ENCODE measurements around the gene NLRC4.

The NLRC4 gene

DNA sequence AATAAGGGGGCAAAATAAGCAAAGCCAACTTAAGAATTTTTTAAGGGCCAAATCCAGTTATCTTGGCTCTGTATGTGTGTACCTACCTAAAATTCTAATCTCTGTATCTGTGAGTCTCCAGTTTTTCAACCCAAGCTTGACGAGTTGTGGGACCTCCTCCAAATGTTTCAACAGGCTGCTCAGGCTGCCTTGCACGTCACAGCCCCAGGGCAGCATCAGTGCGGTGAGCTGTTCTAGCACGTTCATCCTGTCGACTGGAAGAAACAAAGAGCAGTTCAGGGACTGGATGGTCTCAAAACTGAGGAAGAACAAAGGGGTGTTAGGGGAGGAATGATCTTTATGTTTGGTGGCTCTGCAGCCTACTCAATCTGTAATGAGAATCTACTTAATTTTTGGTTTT is 29.4 kb downstream of the NLRC4 start:
- Histone ChIP-seq H3K4me3 (ENCODE audit: low read length) (no peak overlapping the region), H3K9me3 (ENCODE audit: control insufficient read depth, insufficient read depth, low read length) (no peaks in the 10 kb centered on the region), H3K27me3 (ENCODE audit: control insufficient read depth, low read length) (no peaks in the 10 kb centered on the region), H3K79me2 (ENCODE audit: control insufficient read depth, low read length) (no peaks in the 10 kb centered on the region), H3K4me1 (ENCODE audit: control insufficient read depth, low read length) (no peaks in the 10 kb centered on the region), H4K20me1 (ENCODE audit: control insufficient read depth, insufficient read depth, low read depth, low read length) (no peaks in the 10 kb centered on the region), H3K36me3 (ENCODE audit: control insufficient read depth, low read length) (no peaks in the 10 kb centered on the region), H3K27ac (ENCODE audit: low read depth, low read length) (no peak overlapping the region), H3K4me2 (ENCODE audit: low read length) (no peak overlapping the region), H3K9me2 (replicated peaks; ENCODE audit: control insufficient read depth, low read length) (no peaks in the 10 kb centered on the region), H3F3A (ENCODE audit: control insufficient read depth, insufficient read depth) (no peaks in the 10 kb centered on the region)
- TF ChIP-seq, protein P1, sequence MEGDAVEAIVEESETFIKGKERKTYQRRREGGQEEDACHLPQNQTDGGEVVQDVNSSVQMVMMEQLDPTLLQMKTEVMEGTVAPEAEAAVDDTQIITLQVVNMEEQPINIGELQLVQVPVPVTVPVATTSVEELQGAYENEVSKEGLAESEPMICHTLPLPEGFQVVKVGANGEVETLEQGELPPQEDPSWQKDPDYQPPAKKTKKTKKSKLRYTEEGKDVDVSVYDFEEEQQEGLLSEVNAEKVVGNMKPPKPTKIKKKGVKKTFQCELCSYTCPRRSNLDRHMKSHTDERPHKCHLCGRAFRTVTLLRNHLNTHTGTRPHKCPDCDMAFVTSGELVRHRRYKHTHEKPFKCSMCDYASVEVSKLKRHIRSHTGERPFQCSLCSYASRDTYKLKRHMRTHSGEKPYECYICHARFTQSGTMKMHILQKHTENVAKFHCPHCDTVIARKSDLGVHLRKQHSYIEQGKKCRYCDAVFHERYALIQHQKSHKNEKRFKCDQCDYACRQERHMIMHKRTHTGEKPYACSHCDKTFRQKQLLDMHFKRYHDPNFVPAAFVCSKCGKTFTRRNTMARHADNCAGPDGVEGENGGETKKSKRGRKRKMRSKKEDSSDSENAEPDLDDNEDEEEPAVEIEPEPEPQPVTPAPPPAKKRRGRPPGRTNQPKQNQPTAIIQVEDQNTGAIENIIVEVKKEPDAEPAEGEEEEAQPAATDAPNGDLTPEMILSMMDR (IDR thresholded peaks at IDR 0.05; ENCODE audit: low read depth, low read length, poor library complexity, severe bottlenecking) = no peak
- TF ChIP-seq EZH2phosphoT487 (IDR thresholded peaks at IDR 0.05; ENCODE audit: borderline replicate concordance, low read length) = no peak

DNA sequence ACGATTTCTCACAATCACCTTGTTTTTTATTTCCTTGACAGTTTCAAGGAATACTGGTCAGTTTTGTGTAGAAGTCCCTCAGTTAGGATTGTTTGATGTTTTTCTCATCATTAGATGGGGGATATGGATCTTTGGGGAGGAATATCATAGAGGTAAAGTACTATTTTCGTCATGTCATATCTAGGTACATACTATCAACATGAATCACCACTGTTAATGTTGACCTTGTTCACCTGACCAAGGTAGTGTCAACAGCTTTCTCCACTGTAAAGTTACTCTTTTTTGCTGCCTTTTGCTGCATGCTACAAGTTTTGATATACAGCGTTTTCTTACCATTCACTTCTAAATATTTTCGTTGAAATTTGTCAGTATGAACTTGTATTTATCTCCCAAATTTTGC is 32.7 kb downstream of the NLRC4 start:
- H3K79me2 ChIP-seq (ENCODE audit: control insufficient read depth, low read length) = no peaks in the 10 kb centered on the region
- H3K27me3 ChIP-seq (ENCODE audit: control insufficient read depth, low read length) = no peaks in the 10 kb centered on the region
- H3K4me3 ChIP-seq (ENCODE audit: low read length) = no peak overlapping the region
- H3K9me2 ChIP-seq (replicated peaks; ENCODE audit: control insufficient read depth, low read length) = no peaks in the 10 kb centered on the region
- H4K20me1 ChIP-seq (ENCODE audit: control insufficient read depth, insufficient read depth, low read depth, low read length) = no peaks in the 10 kb centered on the region
- H3K9me3 ChIP-seq (ENCODE audit: control insufficient read depth, insufficient read depth, low read length) = no peaks in the 10 kb centered on the region
- H3K36me3 ChIP-seq (ENCODE audit: control insufficient read depth, low read length) = no peaks in the 10 kb centered on the region
- H3K4me2 ChIP-seq (ENCODE audit: low read length) = no peak overlapping the region
- no peak overlapping the region for H3K27ac ChIP-seq (ENCODE audit: low read depth, low read length)
- no peaks in the 10 kb centered on the region for H3K4me1 ChIP-seq (ENCODE audit: control insufficient read depth, low read length)
- H3F3A ChIP-seq (ENCODE audit: control insufficient read depth, insufficient read depth) = no peaks in the 10 kb centered on the region; the same call in 1 of the 2 replicates
- TF ChIP-seq, protein P1 (IDR thresholded peaks at IDR 0.05; ENCODE audit: low read depth, low read length, poor library complexity, severe bottlenecking) = no peak
- no peak for TF ChIP-seq EZH2phosphoT487 (IDR thresholded peaks at IDR 0.05; ENCODE audit: borderline replicate concordance, low read length)

DNA sequence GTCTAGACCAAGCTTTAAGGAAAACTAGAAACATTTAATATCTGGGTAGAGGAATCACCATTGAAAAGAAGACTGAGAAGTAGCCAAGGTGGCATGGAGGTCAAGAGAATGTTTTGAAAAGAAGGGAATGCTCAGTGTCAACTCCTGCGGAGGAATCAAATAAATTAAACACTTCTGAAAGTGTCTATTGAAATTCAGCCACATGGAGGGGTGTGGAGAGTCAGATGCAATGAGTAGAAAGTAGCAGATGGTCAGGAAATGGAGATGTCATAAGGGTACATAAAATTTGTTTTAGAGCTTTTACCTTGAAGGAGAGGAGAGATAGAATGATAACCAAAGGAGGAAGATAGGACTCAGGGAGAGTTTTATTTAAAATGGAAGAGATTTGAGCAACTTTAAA is 35.1 kb downstream of the NLRC4 start:
- Histone ChIP-seq H3K36me3 (ENCODE audit: control insufficient read depth, low read length) (peaks cover 8% of the 10 kb centered on the region), H3K27ac (ENCODE audit: low read depth, low read length) (no peak overlapping the region), H3K9me3 (ENCODE audit: control insufficient read depth, insufficient read depth, low read length) (no peaks in the 10 kb centered on the region), H3F3A (ENCODE audit: control insufficient read depth, insufficient read depth) (no peaks in the 10 kb centered on the region; the same call in 1 of the 2 replicates), H3K9me2 (replicated peaks; ENCODE audit: control insufficient read depth, low read length) (no peaks in the 10 kb centered on the region), H3K4me1 (ENCODE audit: control insufficient read depth, low read length) (no peaks in the 10 kb centered on the region), H3K79me2 (ENCODE audit: control insufficient read depth, low read length) (no peaks in the 10 kb centered on the region), H4K20me1 (ENCODE audit: control insufficient read depth, insufficient read depth, low read depth, low read length) (no peaks in the 10 kb centered on the region), H3K4me2 (ENCODE audit: low read length) (no peak overlapping the region), H3K4me3 (ENCODE audit: low read length) (no peak overlapping the region), H3K27me3 (ENCODE audit: control insufficient read depth, low read length) (no peaks in the 10 kb centered on the region)
- no peak for TF ChIP-seq EZH2phosphoT487 (IDR thresholded peaks at IDR 0.05; ENCODE audit: borderline replicate concordance, low read length)
- TF ChIP-seq, protein P1 (IDR thresholded peaks at IDR 0.05; ENCODE audit: low read depth, low read length, poor library complexity, severe bottlenecking) = no peak

Measured in DOHH2 (cell line).